Adrenal gland (tissue), 5 donors: ENCODE results near the gene SLC38A11.
"Not testable (repeated sequence)": the region's sequence is repeated elsewhere in the genome, so short reads cannot be mapped to it uniquely, and the experiment has no call there.

ENCODE experiments used
- CTCF ChIP-seq, 6 experiments: fragments of 450-650 bp in 4 of 6; fragments of 200-600 bp in 2 of 6; sonication (generic) in 1 of 6; IDR thresholded peaks; 1 replicate in 5 of 6; 2 replicates in 1 of 6; pipeline versions ENCODE4 v1.5.1 to v1.8.0; 2016 to 2021; ENCODE audit warnings: antibody characterized with exemption in 6 of 6, mild to moderate bottlenecking in 2 of 6, moderate library complexity in 1 of 6
- POLR2A ChIP-seq, 2 donors: fragments of 450-650 bp; IDR thresholded peaks; one replicate each; pipeline ENCODE4 v1.6.1; 2017; ENCODE audit warnings: antibody characterized with exemption in 2 of 2, mild to moderate bottlenecking in 2 of 2, moderate library complexity in 1 of 2
- donor health status: DM: no; HTN: no; CAD: no.

GRCh38 chr2:164986027-164986426, 30.7 kb upstream of the SLC38A11 start:
- TF ChIP-seq CTCF, POLR2A (IDR thresholded peaks at IDR 0.05): not testable (repeated sequence)
